ENCODE measurements around the gene P2RY8.
"Not testable (repeated sequence)": the region's sequence is repeated elsewhere in the genome, so short reads cannot be mapped to it uniquely, and the experiment has no call there.

Gene P2RY8

GRCh38 chrX:1462596-1463251 is 74.3 kb downstream of the P2RY8 start:
- FAIRE-seq: no peak

- peak; percentile 91 for FAIRE-seq
Measured at GRCh38 chrX:1462110-1462509, 74.9 kb downstream of the P2RY8 start.

GRCh38 chrX:1455948-1456280 is 81.1 kb downstream of the P2RY8 start:
- no peak for FAIRE-seq

GRCh38 chrX:1453951-1454785 is 82.8 kb downstream of the P2RY8 start:
- FAIRE-seq: peak; percentile 46

DNA sequence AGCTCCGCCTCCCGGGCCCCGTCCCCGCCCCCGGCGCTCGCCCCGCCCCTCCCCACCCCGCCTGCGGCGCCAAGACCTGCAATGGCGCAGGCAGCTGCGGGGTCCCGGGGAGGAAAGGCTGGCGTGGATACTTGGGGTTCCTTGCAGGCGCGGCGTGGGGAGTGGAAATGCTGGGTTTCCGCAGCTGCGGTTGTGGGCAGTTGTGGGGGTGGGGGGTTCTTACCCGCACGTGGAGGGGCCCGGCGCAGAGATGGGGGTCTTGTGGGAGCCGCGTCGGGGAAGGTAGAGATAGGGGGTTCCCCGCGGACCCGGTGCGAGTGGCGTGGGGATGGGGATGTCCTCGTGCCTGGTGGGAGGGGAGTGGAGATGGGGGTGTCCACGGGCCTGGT is 83.6 kb downstream of the P2RY8 start:
- FAIRE-seq: no peak

- peak; percentile 72 for FAIRE-seq
Measured at GRCh38 chrX:1452516-1453394, 84.2 kb downstream of the P2RY8 start, which contains the start of gene ASMTL. Gene ASMTL, minus strand, starts transcription at chrX:1452909. Its CDS starts 69 bp downstream, at chrX:1452840.

- FAIRE-seq: no peak
Measured at GRCh38 chrX:1451661-1452515, 85.1 kb downstream of the P2RY8 start.

DNA sequence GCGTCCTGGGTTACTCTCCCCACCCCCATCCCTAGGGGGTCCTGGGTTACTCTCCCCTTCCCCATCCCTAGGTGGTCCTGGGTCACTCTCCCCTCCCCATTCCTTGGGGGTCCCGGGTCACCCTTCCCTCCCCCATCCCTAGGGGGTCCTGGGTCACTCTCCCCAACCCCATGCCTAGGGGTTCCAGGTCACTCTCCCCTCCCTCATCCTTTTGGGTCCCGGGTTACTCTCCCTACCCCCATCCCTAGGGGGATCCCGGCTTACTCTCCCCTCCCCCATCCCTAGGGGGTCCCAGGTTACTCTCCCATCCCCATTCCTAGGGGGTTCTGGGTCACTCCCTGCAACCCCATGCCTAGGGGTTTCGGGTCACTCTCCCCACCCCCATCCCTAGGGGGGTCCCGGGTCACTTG is 85.7 kb downstream of the P2RY8 start:
- no peak for FAIRE-seq

DNA sequence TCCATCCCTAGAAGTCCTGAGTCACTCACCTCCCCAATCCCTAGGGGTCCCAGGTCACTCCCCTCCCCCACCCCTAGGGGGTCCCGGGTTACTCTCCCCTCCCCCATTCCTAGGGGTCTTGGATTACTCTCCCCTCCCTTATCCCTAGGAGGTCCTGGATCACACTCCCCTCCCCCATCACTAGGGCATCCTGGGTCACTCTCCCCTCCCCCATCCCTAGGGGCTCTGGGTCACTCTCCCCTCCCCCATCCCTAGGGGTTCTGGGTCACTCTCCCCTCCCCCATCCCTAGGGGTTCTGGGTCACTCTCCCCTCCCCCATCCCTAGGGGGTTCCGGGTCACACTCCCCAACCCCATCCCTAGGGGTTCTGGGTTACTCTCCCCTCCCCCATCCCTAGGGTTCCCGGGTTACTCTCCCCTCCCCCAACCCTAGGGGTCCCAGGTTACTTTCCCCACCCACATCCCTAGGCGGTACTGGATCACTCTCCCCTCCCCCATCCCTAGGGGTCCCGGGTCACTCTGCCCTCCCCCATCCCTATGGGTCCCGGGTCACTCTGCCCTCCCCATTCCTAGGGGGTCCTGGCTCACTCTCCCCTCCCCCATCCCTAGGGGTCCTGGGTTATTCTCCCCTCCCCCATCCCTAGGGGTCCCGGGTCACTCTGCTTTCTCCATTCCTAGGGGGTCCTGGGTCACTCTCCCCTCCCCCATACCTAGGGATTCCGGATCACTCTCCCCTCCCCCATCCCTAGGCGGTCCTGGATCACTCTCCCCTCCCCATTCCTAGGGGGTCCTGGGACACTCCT is 86.4 kb downstream of the P2RY8 start:
- no peak for FAIRE-seq

DNA sequence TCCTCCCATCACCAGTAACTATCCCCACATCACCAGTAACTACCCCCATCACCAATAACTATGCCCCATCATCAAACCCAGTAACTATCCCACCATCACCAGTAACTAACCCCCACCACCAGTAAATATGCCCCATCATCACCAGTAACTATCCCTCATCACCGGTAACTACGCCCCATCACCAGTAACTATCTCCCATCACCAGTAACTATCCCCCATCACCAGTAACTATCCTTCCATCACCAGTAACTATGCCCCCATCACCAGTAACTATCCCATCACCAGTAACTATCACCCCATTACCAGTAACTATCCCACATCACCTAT is 87.2 kb downstream of the P2RY8 start:
- no peak for FAIRE-seq

GRCh38 chrX:1449036-1449822 is 87.8 kb downstream of the P2RY8 start:
- FAIRE-seq: no peak

GRCh38 chrX:1448573-1449001 is 88.4 kb downstream of the P2RY8 start:
- not testable (repeated sequence) for FAIRE-seq

GRCh38 chrX:1447969-1448572 is 88.9 kb downstream of the P2RY8 start:
- FAIRE-seq: not testable (repeated sequence)

GRCh38 chrX:1446984-1447968 is 89.7 kb downstream of the P2RY8 start:
- FAIRE-seq: not testable (repeated sequence)

- no peak for FAIRE-seq
Measured at GRCh38 chrX:1444561-1445500, 92.2 kb downstream of the P2RY8 start.

DNA sequence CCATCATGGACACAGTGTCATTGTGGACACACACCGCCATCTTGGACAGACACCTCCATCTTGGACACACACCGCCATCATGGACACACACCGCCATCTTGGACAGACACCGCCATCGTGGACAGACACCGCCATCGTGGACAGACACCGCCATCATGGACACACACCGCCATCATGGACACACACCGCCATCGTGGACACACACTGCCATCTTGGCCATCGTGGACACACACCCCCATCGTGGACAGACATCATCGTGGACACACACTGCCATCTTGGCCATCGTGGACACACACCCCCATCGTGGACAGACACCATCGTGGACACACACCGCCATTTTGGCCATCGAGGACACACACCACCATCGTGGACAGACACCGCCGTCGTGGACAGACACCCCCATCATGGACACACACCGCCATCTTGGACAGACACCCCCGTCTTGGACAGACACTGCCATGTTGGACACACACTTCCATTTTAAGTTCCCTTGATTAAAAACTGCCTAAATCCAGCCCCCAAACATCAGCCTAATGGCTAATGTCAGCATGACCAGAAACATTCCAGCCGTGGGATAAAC is 93.4 kb downstream of the P2RY8 start:
- FAIRE-seq: no peak

DNA sequence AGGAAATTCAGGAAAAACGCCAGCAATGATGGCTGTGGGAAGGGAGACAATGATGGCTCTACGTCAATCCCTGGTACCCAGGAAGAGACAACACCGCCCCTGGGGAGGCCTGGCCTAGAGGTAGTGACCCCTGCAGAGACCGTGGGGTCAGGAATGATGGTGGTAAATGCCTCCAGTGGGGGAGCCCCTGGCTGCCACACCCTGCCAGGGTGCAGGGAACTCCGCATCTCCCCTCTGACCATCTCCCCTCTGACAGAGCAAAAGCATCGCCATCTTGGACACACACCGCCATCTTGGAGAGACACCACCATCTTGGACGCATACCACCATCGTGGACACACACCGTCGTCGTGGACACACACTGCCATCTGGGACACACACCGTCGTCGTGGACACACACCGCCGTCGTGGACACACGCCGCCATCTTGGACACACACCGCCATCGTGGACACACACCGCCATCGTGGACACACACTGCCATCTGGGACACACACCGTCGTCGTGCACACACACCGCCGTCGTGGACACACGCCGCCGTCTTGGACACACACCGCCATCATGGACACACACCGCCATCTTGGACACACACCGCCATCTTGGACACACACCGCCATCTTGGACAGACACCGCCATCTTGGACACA is 94.1 kb downstream of the P2RY8 start:
- no peak for FAIRE-seq
